Stimulated activated CD8-positive, alpha-beta memory T cell treated with anti-CD3 and anti-CD28 coated beads, Interleukin-7, amount 100 ng/mL, for 1 hour (primary cell): ENCODE results near the gene FMN1.

Source experiments
- DNase-seq, 2 donors: peaks; one replicate each; pipeline ENCODE4 v3.0.0-alpha.2; 2020; ENCODE audit warnings: low read depth in 2 of 2

The FMN1 gene

DNA sequence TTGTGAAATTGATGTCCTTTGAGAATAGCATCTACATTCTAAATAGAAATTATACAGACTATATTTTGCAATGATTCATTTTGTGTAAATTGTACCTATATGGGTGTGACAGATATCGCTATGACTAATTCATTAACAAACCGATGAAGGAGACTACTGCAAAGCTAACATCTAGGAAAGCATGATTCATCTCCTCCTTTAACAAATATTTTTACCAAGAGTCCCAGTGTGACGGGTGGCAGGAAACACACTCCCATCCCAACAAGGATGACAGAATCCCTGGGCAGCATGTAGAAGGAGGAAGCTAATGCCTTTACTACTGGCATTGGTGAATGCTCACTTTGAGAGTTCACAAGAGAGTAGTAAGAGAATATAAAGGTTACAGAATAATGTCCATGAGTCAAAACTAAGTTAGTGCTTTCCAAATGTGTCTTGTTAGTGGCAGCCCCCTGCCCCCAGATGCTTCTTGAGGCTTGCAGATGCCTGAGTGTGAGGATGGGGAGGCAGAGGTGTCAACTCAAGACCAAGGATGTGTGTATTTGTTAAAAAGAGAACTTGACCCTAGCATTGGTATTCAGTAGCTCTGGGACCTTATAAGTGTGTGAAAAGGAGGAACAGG, 180.6 kb downstream of the FMN1 start:
- no peak for DNase-seq

DNA sequence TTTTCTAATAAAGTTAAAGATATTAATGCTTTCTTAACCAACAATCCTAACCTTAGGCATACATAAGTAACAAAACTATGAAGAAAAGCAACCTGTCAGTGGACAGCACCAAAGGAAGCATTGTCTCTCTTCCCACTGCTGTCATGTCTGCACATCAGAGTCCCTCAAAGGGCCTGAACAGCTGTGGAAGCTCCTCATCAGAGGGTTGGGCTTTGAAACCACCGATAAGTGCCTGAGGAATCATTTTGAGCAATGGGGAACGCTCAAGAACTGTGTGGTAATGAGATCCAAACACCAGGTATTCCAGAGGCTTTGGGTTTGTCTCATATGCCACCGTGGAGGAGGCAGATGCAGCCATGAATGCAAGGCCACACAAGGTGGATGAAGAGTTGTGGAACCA, 182.5 kb downstream of the FMN1 start:
- no peak for DNase-seq

DNA sequence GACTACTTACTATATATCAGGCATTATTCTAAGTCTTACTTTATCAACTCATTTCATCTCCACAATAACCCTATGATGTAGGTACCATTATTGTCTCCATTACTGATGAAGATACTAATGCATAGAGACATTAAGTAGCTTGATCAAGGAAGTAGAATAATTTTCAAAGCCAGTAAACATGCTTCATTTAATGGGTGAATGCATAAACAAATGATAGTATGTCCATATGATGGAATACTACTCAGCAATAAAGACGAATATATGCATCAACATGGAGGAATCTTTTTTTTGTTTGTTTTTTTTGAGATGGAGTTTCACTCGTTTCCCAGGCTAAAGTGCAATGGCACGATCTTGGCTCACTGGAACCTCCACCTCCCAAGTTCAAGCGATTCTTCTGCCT, 184.9 kb downstream of the FMN1 start:
- DNase-seq: no peak

DNA sequence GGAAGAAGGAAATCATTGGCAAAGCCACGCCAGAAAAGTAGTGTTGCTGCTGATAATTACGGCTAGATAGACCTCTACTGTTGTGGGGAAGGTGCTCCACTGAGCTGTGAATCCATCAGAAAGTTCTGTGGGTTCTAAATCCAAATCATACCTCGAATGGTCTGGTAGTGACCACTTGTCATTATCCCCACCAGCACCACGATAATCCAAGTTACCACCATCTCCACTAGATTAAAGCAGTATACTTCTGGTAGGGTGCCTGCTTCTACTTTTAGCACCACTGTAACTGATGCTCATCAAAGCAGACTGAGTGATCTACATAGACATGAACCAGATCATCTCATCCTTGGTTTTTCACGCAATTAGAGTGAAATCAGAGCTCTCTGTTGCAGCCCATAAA, 185.5 kb downstream of the FMN1 start:
- DNase-seq: no peak

DNA sequence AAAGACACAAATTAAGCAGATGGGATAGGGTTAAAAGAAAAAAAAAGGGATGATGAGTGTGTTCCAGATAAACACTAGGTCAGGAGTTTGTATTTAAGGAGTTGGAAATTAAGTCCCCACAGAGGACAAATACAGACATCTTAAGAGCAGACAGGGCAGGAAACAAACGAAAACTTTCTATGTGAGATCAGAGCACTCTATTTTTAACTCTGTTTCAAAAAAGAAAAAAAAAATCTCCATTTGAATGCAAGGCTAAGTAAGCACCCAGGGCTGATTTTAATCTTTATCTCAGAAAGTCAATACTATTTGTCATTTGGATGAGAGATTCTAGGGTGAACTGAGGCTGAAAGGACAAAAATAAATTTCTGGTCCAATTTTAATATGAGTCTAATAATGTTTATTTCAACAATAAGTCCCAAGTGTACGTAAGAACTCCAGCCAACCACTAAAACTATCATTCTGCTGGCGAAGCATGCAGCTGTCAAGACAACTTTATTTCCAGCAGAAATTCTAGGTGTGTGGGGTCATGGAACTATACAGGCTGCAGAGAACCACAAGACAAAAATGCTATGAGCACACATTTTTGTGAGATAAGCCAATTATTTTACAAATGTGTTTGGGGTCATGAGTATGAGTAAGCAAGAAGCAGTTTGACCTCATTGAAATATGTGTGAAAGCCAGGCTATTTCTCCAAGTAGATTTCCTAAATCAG, 186.1 kb downstream of the FMN1 start:
- DNase-seq: no peak

DNA sequence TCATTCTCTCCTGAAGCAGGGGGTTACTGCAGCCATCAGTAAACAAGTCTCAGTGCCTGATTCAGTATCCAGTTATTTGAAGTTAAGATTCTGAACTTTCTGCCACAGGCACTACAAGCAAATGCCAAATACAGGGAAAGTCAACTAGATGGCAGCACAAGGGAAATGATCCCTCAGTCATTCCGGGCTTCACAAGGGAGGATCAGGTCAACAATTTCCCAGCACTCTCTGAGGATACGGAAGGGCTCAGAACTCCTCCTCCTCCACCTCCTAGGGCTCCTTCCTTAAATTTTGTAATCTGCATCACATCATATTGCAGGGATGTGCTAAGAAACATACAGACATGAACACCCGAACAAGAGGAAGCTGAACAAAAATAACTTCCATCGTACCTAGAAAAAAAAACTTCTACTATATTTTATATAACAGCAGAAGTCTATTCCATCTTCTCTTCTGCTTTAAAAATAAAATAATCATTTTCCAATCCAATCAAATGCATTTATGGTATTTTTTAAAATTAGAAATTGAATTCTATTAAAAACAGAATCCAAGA, 187.1 kb downstream of the FMN1 start:
- DNase-seq: no peak

DNA sequence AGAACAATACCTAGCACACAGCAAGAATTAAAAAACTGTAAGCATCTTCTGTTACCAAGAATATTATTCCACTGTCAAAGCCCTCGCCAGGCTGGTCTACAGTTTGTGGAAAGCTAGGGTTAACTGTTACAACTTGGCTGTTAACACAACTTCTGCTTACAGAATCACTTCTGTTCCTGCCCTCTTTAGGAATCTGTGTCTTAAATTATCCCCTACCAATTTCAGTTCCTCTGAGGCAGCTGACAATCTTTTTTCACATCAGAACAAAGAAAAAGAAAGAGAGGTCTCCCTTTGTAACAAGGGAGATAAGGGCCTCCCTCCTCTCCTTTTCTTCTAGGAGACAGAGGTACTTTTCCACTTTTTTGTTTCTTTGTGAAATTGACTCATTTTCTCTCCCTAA, 188.9 kb downstream of the FMN1 start:
- no peak for DNase-seq

DNA sequence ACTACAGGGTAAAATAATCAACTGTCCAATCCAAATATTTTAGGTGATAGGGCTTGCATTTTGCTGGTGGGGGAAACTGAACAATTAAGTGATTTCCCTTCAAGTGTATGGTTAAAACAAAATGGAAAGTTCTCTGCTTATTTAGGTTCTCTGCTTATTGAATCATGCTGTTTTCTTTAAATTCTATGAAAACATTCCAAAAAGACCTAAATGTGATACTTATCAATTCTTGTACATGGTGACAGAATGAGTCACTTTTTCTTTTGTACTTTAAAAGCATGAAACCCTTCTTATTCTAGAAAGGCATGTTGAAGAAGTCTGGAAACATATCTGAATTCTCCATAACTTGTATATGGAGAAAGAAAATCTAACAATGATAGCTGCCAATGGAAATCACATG, 192.6 kb downstream of the FMN1 start:
- DNase-seq: no peak

DNA sequence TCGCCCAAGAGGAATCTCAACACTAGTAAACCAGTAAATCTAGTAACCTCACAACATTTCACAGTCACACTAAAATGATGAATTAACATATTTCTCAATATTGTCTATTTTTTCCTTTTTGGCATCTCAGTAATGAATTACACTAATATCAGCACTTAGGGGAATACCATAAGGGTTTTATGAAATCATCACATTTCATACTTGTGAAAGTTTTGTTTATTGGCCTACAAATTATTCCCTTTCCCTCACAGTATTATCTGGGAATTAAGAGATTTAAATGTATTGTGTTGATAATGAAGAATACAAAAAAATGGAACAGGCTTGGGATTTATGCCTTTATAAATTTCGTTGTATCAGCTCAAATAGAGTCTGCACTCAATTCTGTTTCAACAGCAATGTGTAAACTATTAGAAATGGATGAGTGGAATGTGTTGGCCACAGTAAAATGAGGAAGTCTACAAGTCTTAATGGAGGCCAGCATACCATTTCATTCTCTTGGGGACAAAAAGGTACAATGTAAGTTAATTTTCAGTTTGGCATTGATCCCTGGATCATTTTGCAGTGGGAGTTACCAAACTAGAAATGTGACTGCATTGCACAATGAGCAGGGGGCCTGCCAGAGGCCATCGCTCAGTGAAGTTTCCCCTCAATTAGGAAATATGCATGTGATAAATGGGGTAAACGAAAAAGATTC, 195.4 kb downstream of the FMN1 start:
- DNase-seq: no peak

DNA sequence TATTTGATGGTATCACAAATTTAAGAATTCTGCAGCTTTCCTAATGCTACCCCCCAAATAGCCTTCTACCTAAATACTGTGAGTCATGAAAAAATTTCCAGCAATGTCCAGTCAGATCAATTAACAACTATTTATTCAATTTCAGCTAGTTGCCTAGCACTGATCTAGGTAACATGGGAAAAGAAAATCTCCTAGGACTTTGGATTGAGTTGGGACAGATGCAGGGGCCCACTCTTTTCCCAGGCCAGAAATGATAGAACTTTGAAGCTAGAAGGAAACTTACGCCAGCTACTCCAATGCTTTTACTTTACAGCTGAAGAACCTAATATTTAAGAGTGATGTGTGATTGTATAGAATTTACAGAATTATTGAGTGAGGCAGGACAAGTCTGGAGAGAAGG, 196.3 kb downstream of the FMN1 start:
- DNase-seq: no peak

DNA sequence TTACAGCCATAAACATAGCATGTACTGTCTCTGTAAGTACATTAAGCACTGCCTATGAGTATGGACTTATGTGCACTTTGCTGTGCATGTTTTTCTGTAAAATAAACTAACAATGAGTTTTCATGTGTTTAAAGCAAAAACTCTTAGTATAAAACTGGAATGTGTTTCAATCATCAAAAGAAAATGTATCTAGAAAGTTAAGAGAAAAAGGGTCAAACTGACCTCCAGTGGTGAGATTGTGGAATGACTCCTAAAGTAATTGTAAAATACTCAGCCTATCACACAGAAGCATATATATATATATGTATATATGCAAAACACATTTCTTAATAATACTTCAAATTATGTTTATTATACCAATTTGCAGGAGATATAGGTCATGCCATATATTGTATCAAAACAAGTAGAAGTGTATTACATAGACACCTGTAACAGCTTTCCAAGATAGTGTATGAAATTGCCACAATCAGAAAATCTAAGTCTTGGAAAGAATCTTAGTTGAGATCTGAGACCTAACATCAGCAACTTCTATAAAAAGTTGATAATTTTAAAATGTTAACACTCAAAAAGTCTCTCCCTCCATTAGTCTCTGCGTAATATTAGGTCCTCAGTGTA, 199.6 kb downstream of the FMN1 start:
- DNase-seq: no peak

DNA sequence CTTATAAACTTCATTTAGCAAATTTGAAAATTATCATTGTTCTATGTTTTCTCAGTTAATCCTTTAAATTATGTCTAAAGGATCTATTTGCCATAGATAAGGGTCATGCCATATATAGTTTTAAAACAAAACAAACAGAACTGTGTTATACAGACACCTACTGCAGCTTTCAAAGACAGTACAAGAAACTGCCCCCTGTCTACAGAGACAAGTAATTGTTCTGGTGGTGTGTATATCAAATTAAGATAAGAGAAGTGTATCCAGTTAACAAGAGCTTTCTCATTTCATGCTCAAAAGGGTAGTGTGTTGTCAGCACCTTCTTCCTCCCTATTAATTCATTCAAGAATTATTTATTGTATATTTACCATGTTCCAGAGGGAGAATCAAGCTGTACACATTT, 201.2 kb downstream of the FMN1 start:
- no peak for DNase-seq

DNA sequence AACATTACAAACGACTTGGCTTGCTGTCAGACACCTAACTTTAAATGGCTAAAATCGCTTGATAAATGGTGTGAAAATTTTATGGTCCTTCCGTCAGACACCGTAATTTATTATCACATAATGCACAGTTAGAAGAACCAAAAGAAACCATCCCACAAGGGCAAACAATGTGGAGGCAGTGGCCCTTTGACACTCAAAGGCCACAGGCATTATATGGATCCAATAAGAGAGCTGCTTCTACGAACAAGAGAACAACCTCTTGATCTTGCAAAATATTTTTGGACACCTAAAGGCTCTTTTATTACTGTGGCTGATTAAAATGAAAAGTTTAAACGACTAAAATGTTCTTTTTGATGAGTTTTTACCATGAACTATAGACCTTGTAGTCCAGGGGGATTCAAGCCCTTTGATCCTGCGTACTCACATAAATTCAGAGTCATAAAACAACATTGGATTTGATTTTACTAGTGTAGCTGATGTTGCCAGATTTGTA, 202.8 kb downstream of the FMN1 start:
- no peak for DNase-seq

DNA sequence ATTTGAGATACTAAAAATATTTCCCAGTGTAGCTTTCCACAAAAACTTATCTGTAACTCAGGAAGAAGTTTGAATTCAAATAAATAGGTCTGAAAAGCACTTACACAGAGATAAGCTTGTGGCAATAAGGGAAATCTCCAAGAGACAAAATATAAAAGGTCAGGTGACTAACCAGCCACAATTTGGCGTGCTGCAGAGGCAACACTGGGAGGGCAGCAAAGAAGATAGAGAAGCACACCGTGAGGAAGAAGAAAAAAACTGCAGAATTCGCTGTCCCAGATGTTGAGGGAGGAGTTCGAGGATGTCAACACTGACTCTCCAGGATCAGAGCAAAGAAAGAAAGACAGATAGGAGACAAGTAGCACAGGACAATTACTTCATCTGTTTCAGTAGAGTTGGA, 204.4 kb downstream of the FMN1 start:
- no peak for DNase-seq

DNA sequence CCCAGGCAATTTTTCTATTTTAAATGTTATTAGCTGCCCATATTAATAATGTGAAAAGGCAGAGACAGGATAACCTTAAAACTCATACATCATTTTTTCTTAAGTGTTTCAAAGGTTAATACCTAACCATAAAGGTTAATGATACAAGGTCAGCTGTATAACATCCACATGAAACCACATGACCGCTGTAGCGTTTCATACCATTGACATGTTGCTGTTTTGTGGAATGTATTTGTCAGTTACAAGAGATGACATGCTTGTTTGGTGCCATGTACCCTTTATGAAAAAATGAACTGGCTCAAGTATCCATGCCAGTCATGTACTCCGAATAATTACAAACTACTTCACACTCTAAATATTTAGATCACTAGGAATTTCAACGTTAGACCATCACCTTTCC, 207.4 kb downstream of the FMN1 start:
- no peak for DNase-seq

DNA sequence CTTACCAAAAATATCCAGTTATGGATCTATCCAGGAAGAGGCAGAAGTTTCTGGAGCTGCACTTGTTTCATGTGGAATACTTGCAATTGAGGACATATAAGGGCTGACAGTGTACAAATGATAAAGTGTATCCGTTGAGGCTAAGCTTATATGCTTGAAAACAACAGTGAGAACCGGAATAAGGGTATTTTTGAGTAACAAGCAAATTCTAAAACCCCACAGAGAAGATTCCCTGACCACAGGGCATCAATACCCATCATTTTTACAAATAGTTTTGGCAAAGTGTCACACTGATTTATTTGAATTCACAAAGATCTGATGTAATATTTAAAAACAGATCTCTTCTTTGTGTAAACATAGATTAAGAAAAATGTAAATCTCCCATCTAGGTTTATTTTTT, 208.4 kb downstream of the FMN1 start:
- no peak for DNase-seq

DNA sequence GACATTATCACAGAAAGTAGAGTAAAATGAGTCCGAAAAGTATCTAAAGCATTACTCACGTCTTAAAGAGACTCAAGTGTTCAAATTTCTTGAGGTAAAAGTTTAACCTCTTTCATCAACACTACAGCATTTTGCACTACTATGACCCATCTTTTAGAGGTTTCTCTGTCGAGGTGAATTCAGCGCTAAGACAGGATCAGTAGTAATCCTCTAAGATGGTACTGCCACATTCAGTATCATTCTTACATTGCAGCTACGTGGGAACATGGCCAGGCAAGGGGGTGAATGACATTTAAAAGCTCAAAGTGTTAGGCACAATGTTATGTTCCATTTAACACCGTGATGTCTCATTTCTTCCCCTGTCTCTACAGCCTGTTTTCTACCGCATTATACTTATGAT, 210.8 kb downstream of the FMN1 start:
- DNase-seq: no peak

DNA sequence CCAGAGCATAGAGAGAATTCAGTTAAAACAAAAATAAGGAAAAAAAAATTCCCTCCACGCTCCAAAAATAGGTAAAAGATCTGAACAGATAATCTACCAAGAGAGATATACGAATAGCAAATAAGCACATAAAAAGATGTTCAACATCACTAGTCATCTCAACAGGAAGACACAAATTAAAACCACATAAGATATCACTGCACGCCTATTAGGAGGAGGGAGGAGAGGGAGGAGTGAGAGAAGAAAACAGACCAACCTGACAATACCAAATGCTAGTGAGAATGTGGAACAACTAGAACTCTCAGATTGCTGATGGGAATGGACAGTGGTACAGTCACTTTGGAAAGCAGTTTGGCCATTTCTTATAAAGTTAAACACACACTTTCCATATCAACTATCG, 212.5 kb downstream of the FMN1 start:
- no peak for DNase-seq

DNA sequence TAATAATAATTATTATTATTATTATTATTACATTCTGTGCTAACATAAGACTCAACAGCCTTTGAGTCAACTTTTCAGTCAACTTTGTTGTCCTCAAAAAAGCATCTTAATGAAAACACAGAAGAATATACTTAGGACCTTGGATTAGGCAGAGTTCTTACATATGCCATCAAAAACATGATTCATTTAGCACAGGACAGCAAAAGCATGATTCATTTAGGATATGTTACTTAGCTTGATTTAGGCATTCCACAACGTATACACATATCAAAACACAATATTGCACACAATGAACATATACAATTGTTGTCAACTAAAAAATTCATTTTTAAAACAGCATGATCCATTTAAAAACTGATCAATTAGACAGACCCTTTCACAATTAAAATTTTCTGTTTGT, 213.0 kb downstream of the FMN1 start:
- no peak for DNase-seq

DNA sequence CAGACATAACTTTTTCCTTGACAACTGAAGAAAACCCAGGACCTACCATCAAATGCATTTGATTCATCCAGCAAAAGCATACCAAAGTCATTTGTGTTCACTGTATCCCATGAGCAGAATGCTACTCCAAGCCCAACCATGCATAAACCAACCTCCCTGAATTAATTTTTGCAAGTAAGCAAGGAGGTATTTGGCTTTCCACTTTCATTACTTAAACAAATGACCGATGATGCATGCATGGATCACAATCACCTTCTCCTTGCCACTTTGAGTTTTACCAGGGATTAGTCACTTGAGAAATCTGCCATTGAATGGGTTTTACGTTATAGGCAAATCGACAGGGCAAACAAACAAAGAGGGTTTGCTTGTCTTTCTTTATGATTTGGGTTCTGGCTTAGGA, 214.8 kb downstream of the FMN1 start:
- no peak for DNase-seq

DNA sequence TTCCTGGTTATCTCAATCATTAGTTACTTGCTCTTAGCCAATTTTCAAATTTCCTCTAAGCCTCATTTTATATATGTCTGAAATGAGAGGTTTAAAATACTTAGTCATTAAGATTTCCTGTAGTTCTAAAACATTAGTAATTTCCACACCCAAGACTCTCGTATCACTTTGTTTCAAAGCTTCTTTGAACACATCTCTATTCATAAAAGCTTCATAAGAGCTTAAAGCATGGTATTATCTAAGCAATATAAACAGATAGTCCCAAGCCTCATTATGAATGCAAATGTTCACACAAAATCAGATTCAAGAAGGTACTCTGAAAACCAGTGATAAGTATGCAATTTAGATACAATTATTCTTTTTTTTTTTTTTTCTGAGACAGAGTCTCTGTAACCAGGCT, 217.0 kb downstream of the FMN1 start:
- no peak for DNase-seq

DNA sequence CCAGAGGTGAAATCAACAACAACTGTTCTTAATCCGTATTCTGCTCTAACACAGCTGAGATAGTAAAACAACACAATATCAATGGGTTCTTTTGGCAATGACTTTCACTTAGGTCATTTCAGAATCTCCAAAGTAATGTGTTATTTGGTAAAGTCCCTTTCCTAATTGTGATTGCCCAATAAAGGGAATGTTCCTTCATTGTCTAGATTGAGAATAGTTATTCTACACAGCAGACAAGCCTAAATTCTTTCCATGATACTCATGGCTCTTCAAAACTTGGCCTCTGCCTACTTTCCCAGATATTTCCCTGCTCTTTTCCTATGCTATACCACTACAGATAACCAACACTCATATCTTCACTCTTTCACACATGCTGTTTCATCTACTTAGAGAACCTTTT, 219.8 kb downstream of the FMN1 start:
- no peak for DNase-seq

DNA sequence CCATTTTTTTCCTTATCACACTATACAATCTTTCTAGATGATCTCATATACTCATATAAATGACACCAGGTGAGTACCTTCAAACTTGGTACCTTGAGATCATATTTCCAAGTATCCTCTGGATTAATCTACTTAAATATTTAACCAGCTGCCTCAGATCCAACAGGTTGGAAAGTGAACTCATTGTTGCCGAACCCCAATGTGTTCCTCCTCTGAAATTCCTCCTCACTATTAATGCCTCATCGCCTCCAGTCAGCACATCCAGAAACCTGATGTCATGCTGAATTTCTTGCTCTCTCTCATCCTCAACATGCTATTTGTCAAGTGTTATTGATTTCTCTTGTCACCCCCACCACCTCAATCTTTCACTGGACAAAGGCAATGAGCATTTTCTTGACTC, 221.8 kb downstream of the FMN1 start:
- no peak for DNase-seq
